Upper lobe of left lung (tissue), 4 donors: ENCODE data around the gene STIM2.

ENCODE experiments used
- CTCF ChIP-seq, 6 experiments: fragments of 450-650 bp in 4 of 6; fragments of 200-600 bp in 2 of 6; sonication (generic) in 2 of 6; IDR thresholded peaks; one replicate each; pipeline ENCODE4 v1.5.1; 2016 to 2019; ENCODE audit warnings: antibody characterized with exemption in 6 of 6
- EP300 ChIP-seq, 4 donors: sonication (generic); formaldehyde crosslinking; IDR thresholded peaks; one replicate each; pipeline ENCODE4 v1.5.1; 2017; ENCODE audit warnings: antibody characterized with exemption in 4 of 4, control low read depth in 2 of 4
- POLR2A ChIP-seq, 4 donors: fragments of 450-650 bp; IDR thresholded peaks; one replicate each; pipeline ENCODE4 v1.5.1; 2016 to 2017; ENCODE audit warnings: antibody characterized with exemption in 4 of 4, mild to moderate bottlenecking in 2 of 4
- POLR2AphosphoS5 ChIP-seq, 2 donors: sonication (generic); formaldehyde crosslinking; IDR thresholded peaks; one replicate each; pipeline ENCODE4 v1.5.1; 2017; ENCODE audit warnings: antibody characterized with exemption in 2 of 2

- TF ChIP-seq CTCF (IDR thresholded peaks at IDR 0.05), result no peak
- TF ChIP-seq POLR2AphosphoS5 (IDR thresholded peaks at IDR 0.05), result no peak
- TF ChIP-seq POLR2A (IDR thresholded peaks at IDR 0.05), result no peak
- no peak for TF ChIP-seq EP300 (IDR thresholded peaks at IDR 0.05)
These were observed 46.9 kb upstream of the STIM2 start for GRCh38 chr4:26813698-26814097.
